ENCODE data around the gene CPLANE2.

DNA sequence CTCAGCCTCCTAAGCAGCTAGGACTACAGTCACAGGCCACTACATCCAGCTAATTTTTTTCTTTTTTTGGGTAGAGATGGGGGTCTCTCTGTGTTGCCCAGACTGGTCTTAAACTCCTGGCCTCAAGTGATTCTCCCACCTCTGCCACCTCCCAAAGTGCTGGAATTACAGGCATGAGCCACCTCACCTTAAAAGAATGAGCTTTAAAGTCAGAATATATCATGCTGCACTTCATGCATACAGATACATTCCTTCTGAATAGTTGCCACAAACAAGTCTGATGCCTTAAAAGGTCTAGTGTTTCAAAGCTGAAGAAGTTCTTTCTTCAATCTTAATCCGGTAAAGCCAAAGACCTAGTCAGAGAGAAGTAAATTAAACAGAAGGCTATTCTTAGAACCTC is 23.8 kb upstream of the CPLANE2 start:
- TF ChIP-seq, protein P1, sequence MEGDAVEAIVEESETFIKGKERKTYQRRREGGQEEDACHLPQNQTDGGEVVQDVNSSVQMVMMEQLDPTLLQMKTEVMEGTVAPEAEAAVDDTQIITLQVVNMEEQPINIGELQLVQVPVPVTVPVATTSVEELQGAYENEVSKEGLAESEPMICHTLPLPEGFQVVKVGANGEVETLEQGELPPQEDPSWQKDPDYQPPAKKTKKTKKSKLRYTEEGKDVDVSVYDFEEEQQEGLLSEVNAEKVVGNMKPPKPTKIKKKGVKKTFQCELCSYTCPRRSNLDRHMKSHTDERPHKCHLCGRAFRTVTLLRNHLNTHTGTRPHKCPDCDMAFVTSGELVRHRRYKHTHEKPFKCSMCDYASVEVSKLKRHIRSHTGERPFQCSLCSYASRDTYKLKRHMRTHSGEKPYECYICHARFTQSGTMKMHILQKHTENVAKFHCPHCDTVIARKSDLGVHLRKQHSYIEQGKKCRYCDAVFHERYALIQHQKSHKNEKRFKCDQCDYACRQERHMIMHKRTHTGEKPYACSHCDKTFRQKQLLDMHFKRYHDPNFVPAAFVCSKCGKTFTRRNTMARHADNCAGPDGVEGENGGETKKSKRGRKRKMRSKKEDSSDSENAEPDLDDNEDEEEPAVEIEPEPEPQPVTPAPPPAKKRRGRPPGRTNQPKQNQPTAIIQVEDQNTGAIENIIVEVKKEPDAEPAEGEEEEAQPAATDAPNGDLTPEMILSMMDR (IDR thresholded peaks at IDR 0.05 in 8 of 11, conservative IDR thresholded peaks at IDR 0.05 in 3 of 11) = no peak
- no peak for TF ChIP-seq POLR2A (IDR thresholded peaks at IDR 0.05)
- no peak for TF ChIP-seq POLR2AphosphoS5 (IDR thresholded peaks at IDR 0.05)

All from spleen (tissue), 7 donors.